Cardiac muscle cell (in vitro differentiated cells and primary cell): ENCODE measurements around the gene IFFO2. TPM values are rescaled to one million over a fixed set of nuclear protein-coding genes. Genes with fewer than 3 reads are reported as not detected.
A peak's percentile ranks its signal among the peaks of the same experiment; 100 is the strongest.

Source experiments
- DNase-seq, 2 donors: peaks; one replicate each; pipeline versions ENCODE4 v3.0.0 to v3.0.0-alpha.2; 2010 to 2017; ENCODE audit warnings: low read depth in 1 of 2, low spot score in 1 of 2
- H3K27ac ChIP-seq: fragments of 200-600 bp; sonication (generic); 2 replicates; pipeline ENCODE4 v1.5.1; 2016
- H3K27me3 ChIP-seq: fragments of 200-600 bp; sonication (generic); 2 replicates; pipeline ENCODE4 v1.6.0; 2016; ENCODE audit warnings: control low read depth
- H3K36me3 ChIP-seq: fragments of 200-600 bp; sonication (generic); 2 replicates; pipeline ENCODE4 v1.5.1; 2016; ENCODE audit warnings: control low read depth
- H3K4me1 ChIP-seq: fragments of 200-600 bp; sonication (generic); 2 replicates; pipeline ENCODE4 v1.8.1; 2017; ENCODE audit warnings: low read depth, mild to moderate bottlenecking, mixed run types
- H3K4me3 ChIP-seq: fragments of 200-600 bp; sonication (generic); 2 replicates; pipeline ENCODE4 v1.5.1; 2016; ENCODE audit warnings: mild to moderate bottlenecking
- H3K9me3 ChIP-seq: fragments of 200-600 bp; sonication (generic); 2 replicates; pipeline ENCODE4 v1.5.1; 2017; ENCODE audit warnings: low read depth, mild to moderate bottlenecking, control low read depth
- polyA plus RNA-seq: library from polyadenylated mRNA; unstranded; fragments of >200 nt; fragmentation: Nextera tagmentation; extraction: Ambion mirVana; gene quantifications from 2 replicates; pipeline ENCODE4 v1.2.1, GENCODE V29; 2016
- total RNA-seq: library from RNA; depleted of rRNA; stranded (reverse); fragments of >200 nt; gene quantifications from 2 replicates; pipeline ENCODE4 v1.2.3, GENCODE V29; 2016
- TF ChIP-seq, protein P1 (sequence below): IDR thresholded peaks from 2 replicates; pipeline ENCODE4 v1.5.1; 2012; ENCODE audit warnings: low read depth, mild to moderate bottlenecking, low read length

Gene IFFO2
- total and polyA plus RNA-seq, 2 experiments from 2014 or later, result 0.78 to 18.5 TPM

DNA sequence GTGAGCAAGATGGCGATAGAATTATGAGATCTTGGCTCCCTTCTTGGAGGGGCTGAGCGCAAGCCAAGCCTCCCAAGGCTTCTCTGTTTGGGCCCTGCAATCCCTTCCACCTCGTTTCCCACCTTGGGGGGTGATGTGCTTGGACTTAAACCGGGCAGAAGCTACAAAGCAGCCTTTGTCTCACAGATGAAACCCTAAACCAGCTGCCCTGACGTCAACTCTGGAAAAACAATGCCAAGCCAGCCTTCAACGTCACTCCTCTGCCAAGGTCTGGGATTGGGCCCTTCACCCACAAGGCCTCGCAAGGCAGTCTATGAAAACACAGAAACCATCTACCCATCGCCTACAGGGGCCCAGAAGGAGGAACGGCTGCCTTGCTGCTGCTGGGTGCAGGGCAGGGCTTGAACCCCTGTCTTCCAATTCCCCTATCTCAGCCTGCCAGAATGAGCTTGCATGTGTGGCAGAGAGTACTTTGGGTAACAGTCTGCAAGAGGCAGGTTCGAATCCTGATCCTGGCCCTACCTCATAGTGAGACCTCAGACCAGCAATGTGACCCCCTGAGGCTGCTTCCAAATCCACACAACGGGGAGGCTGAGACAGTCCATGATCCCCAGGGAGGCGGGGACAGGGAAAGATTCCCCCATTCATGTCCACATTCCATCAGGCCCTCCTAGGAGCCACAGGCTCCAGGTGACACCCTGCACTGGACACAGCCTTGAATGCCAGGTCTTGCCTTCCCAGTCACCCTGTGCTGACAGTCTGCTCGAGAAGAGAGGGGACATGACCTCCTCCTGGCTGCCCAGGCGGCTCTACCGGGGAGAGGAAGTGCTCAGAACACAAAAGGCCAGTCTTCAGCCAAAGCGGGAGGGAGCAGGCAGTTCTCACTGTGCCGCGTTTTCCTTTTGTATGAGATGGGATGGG, 15.0 kb downstream of the IFFO2 start:
- peak in 1 of 2 donors; percentile 96 for DNase-seq
- H3K27ac ChIP-seq, result no peak overlapping the region
- H3K4me3 ChIP-seq, result no peak overlapping the region
- no peaks in the 10 kb centered on the region for H3K27me3 ChIP-seq
- no peaks in the 10 kb centered on the region for H3K36me3 ChIP-seq
- TF ChIP-seq, protein P1, sequence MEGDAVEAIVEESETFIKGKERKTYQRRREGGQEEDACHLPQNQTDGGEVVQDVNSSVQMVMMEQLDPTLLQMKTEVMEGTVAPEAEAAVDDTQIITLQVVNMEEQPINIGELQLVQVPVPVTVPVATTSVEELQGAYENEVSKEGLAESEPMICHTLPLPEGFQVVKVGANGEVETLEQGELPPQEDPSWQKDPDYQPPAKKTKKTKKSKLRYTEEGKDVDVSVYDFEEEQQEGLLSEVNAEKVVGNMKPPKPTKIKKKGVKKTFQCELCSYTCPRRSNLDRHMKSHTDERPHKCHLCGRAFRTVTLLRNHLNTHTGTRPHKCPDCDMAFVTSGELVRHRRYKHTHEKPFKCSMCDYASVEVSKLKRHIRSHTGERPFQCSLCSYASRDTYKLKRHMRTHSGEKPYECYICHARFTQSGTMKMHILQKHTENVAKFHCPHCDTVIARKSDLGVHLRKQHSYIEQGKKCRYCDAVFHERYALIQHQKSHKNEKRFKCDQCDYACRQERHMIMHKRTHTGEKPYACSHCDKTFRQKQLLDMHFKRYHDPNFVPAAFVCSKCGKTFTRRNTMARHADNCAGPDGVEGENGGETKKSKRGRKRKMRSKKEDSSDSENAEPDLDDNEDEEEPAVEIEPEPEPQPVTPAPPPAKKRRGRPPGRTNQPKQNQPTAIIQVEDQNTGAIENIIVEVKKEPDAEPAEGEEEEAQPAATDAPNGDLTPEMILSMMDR, result no peak
- H3K9me3 ChIP-seq, result no peaks in the 10 kb centered on the region
- H3K4me1 ChIP-seq, result peaks cover 32% of the 10 kb centered on the region

DNA sequence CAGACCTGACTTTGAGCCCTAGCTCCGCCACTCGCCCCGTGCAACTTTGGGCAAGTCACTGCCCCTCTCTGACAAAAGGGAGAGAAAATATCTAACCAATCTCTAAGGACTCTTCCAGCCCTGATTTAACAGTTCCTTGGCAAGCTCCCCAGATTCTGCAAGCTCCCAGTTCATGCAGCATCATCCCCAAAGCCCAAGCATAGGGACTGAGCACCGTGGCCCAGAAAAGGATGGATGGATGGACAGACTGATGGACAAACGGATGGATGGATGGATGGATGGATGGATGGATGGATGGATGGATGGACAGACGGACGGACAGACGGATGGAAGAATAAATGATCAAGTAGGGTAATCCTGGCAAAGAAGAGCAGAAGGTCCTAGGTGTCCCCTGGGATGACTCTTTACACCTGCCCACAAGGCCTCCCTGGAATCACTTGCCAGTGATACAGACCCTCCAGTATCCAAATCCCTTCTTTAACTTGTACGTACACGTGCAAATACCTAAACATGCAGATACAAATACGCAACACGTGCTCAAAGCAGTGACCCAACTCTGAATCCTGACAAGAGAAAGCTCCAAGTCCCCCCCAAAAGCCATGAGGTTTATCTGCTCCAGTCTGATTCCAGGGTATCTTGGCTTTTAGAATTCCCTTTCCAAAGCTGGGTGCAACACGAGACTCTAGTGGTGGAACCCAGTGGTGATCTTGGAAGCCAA, 16.0 kb downstream of the IFFO2 start:
- no peak overlapping the region for H3K27ac ChIP-seq
- peaks cover 26% of the 10 kb centered on the region for H3K4me1 ChIP-seq
- H3K27me3 ChIP-seq, result no peaks in the 10 kb centered on the region
- H3K36me3 ChIP-seq, result no peaks in the 10 kb centered on the region
- peak in 1 of 2 donors; percentile 62 for DNase-seq
- H3K9me3 ChIP-seq, result no peaks in the 10 kb centered on the region
- no peak overlapping the region for H3K4me3 ChIP-seq
- TF ChIP-seq, protein P1, result no peak

DNA sequence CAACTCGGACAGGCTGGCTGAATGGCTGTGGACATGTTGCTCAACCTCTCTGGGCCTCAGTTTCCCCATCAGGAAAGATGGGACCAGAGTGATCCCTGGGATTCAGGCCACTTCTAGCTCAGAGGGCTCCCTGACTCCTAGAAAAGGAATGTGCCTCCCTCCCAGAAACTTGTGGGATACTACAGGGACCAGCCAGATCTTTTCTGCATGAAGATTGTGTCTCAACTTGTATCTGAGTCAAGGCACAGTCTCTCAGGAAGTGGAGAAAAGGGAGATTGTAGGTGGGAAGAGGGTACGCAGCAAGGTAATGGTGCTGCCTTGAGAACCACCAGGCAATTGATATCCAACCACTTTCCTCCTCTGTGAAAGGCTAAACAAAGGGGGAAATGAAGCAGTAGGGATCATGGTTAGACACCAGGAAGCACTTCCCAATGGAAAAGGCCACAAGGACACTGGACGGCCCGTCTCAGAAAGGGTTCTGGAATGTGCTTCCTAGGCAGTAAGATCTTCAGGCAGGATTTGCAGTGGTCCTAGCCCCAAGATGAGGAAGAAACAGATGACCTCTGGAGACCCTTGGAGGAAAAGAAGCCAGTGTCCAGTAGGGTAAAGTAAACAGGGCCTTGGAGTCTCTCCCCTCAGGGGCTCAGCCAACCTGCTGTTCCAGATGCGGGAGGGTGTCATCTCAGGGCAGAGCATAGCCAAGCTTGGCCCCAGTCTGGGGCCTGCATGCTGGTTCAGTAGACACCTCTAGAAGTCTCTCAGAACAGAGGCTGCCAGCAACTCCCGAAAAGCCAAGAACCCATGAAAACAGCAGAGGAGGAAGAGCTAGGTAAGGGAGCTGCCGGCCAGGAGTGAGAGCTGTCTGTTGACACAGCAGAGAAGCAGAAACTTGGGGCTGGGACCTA, 16.8 kb downstream of the IFFO2 start:
- Histone ChIP-seq H3K27ac (no peak overlapping the region), H3K27me3 (no peaks in the 10 kb centered on the region), H3K9me3 (no peaks in the 10 kb centered on the region), H3K4me3 (no peak overlapping the region), H3K4me1 (peaks cover 18% of the 10 kb centered on the region), H3K36me3 (no peaks in the 10 kb centered on the region)
- TF ChIP-seq, protein P1, result no peak
- peak in 1 of 2 donors; percentile 46 for DNase-seq

DNA sequence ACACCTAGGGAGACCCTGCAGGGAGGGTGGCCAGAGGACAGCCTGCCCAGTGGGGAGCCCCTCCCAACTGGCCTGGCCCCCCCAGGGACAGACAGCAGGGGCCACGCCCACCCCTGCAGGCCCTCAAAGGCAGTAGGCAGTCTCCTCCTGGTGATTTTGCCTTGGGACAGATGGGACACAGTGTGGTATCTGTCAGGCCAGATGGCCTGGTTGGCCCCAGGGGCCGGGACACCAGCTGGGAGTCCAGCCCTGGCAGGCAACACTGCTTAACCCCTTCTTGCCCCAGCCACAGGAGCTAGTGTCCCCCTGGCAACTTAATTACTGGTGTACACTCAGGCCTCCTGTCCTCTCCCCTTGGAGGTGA, 17.8 kb downstream of the IFFO2 start:
- Histone ChIP-seq H3K27ac (no peak overlapping the region), H3K9me3 (no peaks in the 10 kb centered on the region), H3K27me3 (no peaks in the 10 kb centered on the region), H3K36me3 (no peaks in the 10 kb centered on the region), H3K4me1 (peaks cover 15% of the 10 kb centered on the region), H3K4me3 (no peak overlapping the region)
- DNase-seq, result no peak
- TF ChIP-seq, protein P1, result no peak

DNA sequence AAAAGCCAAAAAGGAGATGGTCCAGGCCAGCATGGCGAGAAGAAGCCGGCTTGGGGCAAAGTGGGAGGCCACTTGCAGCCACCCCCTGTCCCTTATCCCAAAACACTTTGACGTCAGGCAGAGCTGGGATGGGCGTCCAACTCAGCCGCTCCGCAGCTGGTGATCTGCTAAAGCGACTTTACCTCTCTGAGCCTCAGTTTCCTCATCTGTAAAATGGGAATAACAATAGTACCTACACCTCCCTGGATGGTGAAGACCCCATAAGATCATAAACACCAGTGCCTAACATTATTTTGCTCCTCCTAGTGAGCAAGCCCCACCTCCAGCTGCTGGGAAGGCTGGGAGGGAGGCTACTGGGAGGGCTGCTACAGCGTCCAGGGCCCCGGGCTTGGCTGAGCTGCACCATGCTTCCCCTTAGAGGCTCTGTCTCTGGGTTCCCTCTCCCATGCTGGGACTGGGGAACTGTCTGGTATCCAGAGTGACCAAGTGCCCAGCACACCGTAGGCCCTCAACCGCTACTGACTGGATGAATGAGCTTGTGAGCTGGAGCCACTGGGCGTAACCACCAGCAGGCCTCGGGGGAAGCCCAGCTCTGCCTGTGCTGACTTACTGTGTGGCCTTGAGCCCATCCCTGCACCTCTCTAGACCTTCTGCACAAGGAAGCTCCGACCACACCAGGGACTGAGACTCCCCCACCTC, 18.3 kb downstream of the IFFO2 start:
- TF ChIP-seq, protein P1, result no peak
- H3K4me1 ChIP-seq, result peaks cover 15% of the 10 kb centered on the region
- H3K4me3 ChIP-seq, result no peak overlapping the region
- H3K36me3 ChIP-seq, result no peaks in the 10 kb centered on the region
- no peak for DNase-seq
- no peaks in the 10 kb centered on the region for H3K27me3 ChIP-seq
- no peak overlapping the region for H3K27ac ChIP-seq
- no peaks in the 10 kb centered on the region for H3K9me3 ChIP-seq
